ENCODE data around the gene HDAC9. TPM values are rescaled to one million over a fixed set of nuclear protein-coding genes. Genes with fewer than 3 reads are reported as not detected.

HDAC9 gene
- total RNA-seq, 3 donors from 2014 or later (not counting 1 experiment from before 2014, with no cell fraction given) = 19.1 to 41.1 (median 24.1) TPM

GRCh38 chr7:18895456-18895855, 399.9 kb downstream of the HDAC9 start:
- H3K27ac Mint-ChIP-seq = no peak overlapping the region
- H3K27me3 Mint-ChIP-seq (ENCODE audit: low read depth in 2 of 2) = no peaks in the 10 kb centered on the region
- H3K36me3 Mint-ChIP-seq = no peaks in the 10 kb centered on the region
- no peaks in the 10 kb centered on the region for H3K4me1 Mint-ChIP-seq
- WGBS (ENCODE audit: insufficient coverage) = 90% methylated on average over 2 of the region's 3 CpGs
- H3K4me1 ChIP-seq (ENCODE audit: control insufficient read depth, insufficient read depth, low read length) = no peaks in the 10 kb centered on the region
- DNase-seq (no peak), ATAC-seq (no peak)
- H3K27ac ChIP-seq (ENCODE audit: low read length) = no peak overlapping the region
- intact Hi-C loops (cut with micrococcal nuclease) = no loop called here
- no peak for TF ChIP-seq CTCF (IDR thresholded peaks at IDR 0.05)
- no peaks in the 10 kb centered on the region for H3K36me3 ChIP-seq (ENCODE audit: control insufficient read depth, insufficient read depth, low read length)
- H3K4me3 Mint-ChIP-seq = no peak overlapping the region
- H3K9me3 Mint-ChIP-seq = no peaks in the 10 kb centered on the region
- H3K4me3 ChIP-seq (ENCODE audit: low read length) = no peak overlapping the region
- no peaks in the 10 kb centered on the region for H3K27me3 ChIP-seq (ENCODE audit: control insufficient read depth, insufficient read depth, low read length)
- no peaks in the 10 kb centered on the region for H3K9me3 ChIP-seq (ENCODE audit: control insufficient read depth, insufficient read depth, low read length)

GRCh38 chr7:18896343-18896975, 400.9 kb downstream of the HDAC9 start:
- no peak for TF ChIP-seq CTCF (IDR thresholded peaks at IDR 0.05)
- Mint-ChIP-seq H3K4me1 (no peaks in the 10 kb centered on the region), H3K9me3 (no peaks in the 10 kb centered on the region), H3K27ac (no peak overlapping the region), H3K4me3 (no peak overlapping the region), H3K27me3 (ENCODE audit: low read depth in 2 of 2) (no peaks in the 10 kb centered on the region), H3K36me3 (no peaks in the 10 kb centered on the region)
- H3K4me3 ChIP-seq (ENCODE audit: low read length) = no peak overlapping the region
- no peaks in the 10 kb centered on the region for H3K27me3 ChIP-seq (ENCODE audit: control insufficient read depth, insufficient read depth, low read length)
- ATAC-seq (no peak), DNase-seq (no peak)
- H3K4me1 ChIP-seq (ENCODE audit: control insufficient read depth, insufficient read depth, low read length) = no peaks in the 10 kb centered on the region
- no CpG with 5 or more reads among the region's 2 CpGs for WGBS (ENCODE audit: insufficient coverage)
- intact Hi-C loops (cut with micrococcal nuclease) = no loop called here
- no peaks in the 10 kb centered on the region for H3K9me3 ChIP-seq (ENCODE audit: control insufficient read depth, insufficient read depth, low read length)
- H3K27ac ChIP-seq (ENCODE audit: low read length) = no peak overlapping the region
- no peaks in the 10 kb centered on the region for H3K36me3 ChIP-seq (ENCODE audit: control insufficient read depth, insufficient read depth, low read length)

GRCh38 chr7:18900236-18900635, 404.7 kb downstream of the HDAC9 start:
- H3K27me3 Mint-ChIP-seq (ENCODE audit: low read depth in 2 of 2) = no peaks in the 10 kb centered on the region
- TF ChIP-seq CTCF (IDR thresholded peaks at IDR 0.05) = no peak
- no peak for DNase-seq

GRCh38 chr7:18900803-18901202, 405.3 kb downstream of the HDAC9 start:
- no peak overlapping the region for H3K4me3 ChIP-seq (ENCODE audit: low read length)
- H3K4me1 Mint-ChIP-seq = no peaks in the 10 kb centered on the region
- H3K27ac Mint-ChIP-seq = no peak overlapping the region
- H3K27me3 Mint-ChIP-seq (ENCODE audit: low read depth in 2 of 2) = no peaks in the 10 kb centered on the region
- WGBS (ENCODE audit: insufficient coverage) = no CpG with 5 or more reads among the region's 1 CpG
- H3K27ac ChIP-seq (ENCODE audit: low read length) = no peak overlapping the region
- H3K36me3 Mint-ChIP-seq = no peaks in the 10 kb centered on the region
- intact Hi-C loops (cut with micrococcal nuclease) = no loop called here
- no peaks in the 10 kb centered on the region for H3K36me3 ChIP-seq (ENCODE audit: control insufficient read depth, insufficient read depth, low read length)
- peaks cover 0 to 6% of the 10 kb centered on the region in 2 donors for H3K9me3 Mint-ChIP-seq
- DNase-seq (no peak), ATAC-seq (no peak)
- no peaks in the 10 kb centered on the region for H3K4me1 ChIP-seq (ENCODE audit: control insufficient read depth, insufficient read depth, low read length)
- H3K4me3 Mint-ChIP-seq = no peak overlapping the region
- H3K9me3 ChIP-seq (ENCODE audit: control insufficient read depth, insufficient read depth, low read length) = no peaks in the 10 kb centered on the region
- no peak for TF ChIP-seq CTCF (IDR thresholded peaks at IDR 0.05)
- H3K27me3 ChIP-seq (ENCODE audit: control insufficient read depth, insufficient read depth, low read length) = no peaks in the 10 kb centered on the region

More at GRCh38 chr7:18900236-18900635, 404.7 kb downstream of the HDAC9 start:
- Histone ChIP-seq H3K27ac (ENCODE audit: low read length) (no peak overlapping the region), H3K36me3 (ENCODE audit: control insufficient read depth, insufficient read depth, low read length) (no peaks in the 10 kb centered on the region), H3K4me1 (ENCODE audit: control insufficient read depth, insufficient read depth, low read length) (no peaks in the 10 kb centered on the region), H3K27me3 (ENCODE audit: control insufficient read depth, insufficient read depth, low read length) (no peaks in the 10 kb centered on the region), H3K4me3 (ENCODE audit: low read length) (no peak overlapping the region), H3K9me3 (ENCODE audit: control insufficient read depth, insufficient read depth, low read length) (no peaks in the 10 kb centered on the region)
- no peaks in the 10 kb centered on the region for H3K4me1 Mint-ChIP-seq
- H3K27ac Mint-ChIP-seq = no peak overlapping the region
- intact Hi-C loops (cut with micrococcal nuclease) = no loop called here
- no peaks in the 10 kb centered on the region for H3K36me3 Mint-ChIP-seq
- 90% methylated on average over 3 of the region's 3 CpGs for WGBS (ENCODE audit: insufficient coverage)
- peaks cover 0 to 4% of the 10 kb centered on the region in 2 donors for H3K9me3 Mint-ChIP-seq
- no peak overlapping the region for H3K4me3 Mint-ChIP-seq
- ATAC-seq = no peak

All from natural killer cell (primary cell).